Thymus (tissue), 11 donors: ENCODE measurements around the gene PGAM1. TPM values are rescaled to one million over a fixed set of nuclear protein-coding genes. Genes with fewer than 3 reads are reported as not detected.
"Not testable (repeated sequence)": the region's sequence is repeated elsewhere in the genome, so short reads cannot be mapped to it uniquely, and the experiment has no call there.

Experiments used
- DNase-seq, 9 donors: peaks; one replicate each; pipeline ENCODE4 v3.0.0-alpha.2; 2013; ENCODE audit warnings: low spot score in 9 of 9, low read depth in 6 of 9, missing footprints in 1 of 9
- H3K27ac ChIP-seq, 2 donors: one replicate each; pipeline ENCODE4 v1.5.1; 2013; ENCODE audit warnings: control low read depth in 1 of 2, low read depth in 1 of 2, low read length in 1 of 2, mild to moderate bottlenecking in 1 of 2, moderate library complexity in 1 of 2
- H3K27me3 ChIP-seq, 2 donors: one replicate each; pipeline ENCODE4 v1.5.1; 2013; ENCODE audit warnings: low read length in 1 of 2; ENCODE audit not compliant: control insufficient read depth in 2 of 2, insufficient read depth in 1 of 2
- H3K36me3 ChIP-seq, 2 donors: one replicate each; pipeline ENCODE4 v1.5.1; 2013; ENCODE audit warnings: low read length in 1 of 2, mild to moderate bottlenecking in 1 of 2, moderate library complexity in 1 of 2; ENCODE audit not compliant: control insufficient read depth in 2 of 2, insufficient read depth in 2 of 2
- H3K4me1 ChIP-seq, 2 donors: one replicate each; pipeline ENCODE4 v1.5.1; 2013; ENCODE audit warnings: low read length in 2 of 2; ENCODE audit not compliant: control insufficient read depth in 2 of 2, insufficient read depth in 2 of 2
- H3K4me3 ChIP-seq, 2 donors: one replicate each; pipeline ENCODE4 v1.5.1; 2013; ENCODE audit warnings: low read length in 2 of 2, control low read depth in 1 of 2, mild to moderate bottlenecking in 1 of 2
- H3K9me3 ChIP-seq, 2 donors: one replicate each; pipeline ENCODE4 v1.5.1; 2013; ENCODE audit warnings: low read length in 1 of 2, mild to moderate bottlenecking in 1 of 2; ENCODE audit not compliant: control insufficient read depth in 2 of 2, insufficient read depth in 1 of 2
- WGBS: extraction: QIAGEN DNeasy Blood & Tissue Kit; methylation state at CpG from one replicate; pipeline ENCODE4 v1.1.7; 2013; 5-methylcytosine and 5-hydroxymethylcytosine counted together
- polyA plus RNA-seq: library from polyadenylated mRNA; stranded (reverse); fragments of 200-250 nt; gene quantifications from one replicate; pipeline ENCODE4 v1.2.3, GENCODE V29; 2013
- total RNA-seq: library from RNA; stranded (reverse); fragments of 120-200 nt; gene quantifications from one replicate; pipeline ENCODE4 v1.2.4, GENCODE V29; 2013
- donor health status: healthy.

PGAM1 gene
- total and polyA plus RNA-seq, 2 donors: 104 to 272 TPM

DNA sequence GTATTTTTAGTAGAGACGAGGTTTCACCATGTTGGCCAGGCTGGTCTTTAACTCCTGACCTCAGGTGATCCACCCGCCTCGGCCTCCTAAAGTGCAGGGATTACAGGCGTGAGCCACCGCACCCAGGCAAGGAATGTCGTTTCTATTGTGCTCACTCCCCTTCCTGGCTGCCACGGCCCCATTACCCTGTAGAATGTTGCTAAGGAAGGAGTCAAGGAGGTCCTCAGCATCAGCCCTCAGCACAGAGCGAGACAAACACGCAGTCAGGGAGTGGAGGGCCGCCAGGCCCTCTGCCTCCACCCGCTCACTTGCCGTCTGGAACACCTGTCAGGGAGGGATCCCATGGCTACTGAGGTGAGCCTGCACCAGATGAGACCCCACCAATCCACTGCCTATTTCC is 42.8 kb downstream of the PGAM1 start:
- H3K9me3 ChIP-seq, DNase-seq, H3K4me1 ChIP-seq, H3K27ac ChIP-seq, H3K27me3 ChIP-seq, H3K4me3 ChIP-seq: not testable (repeated sequence)
- H3K36me3 ChIP-seq: peaks cover 79 to 88% of the 10 kb centered on the region in 2 donors
- 98% methylated on average over 12 of the region's 12 CpGs for whole genome bisulfite sequencing

GRCh38 chr10:97474918-97475317 is 48.9 kb downstream of the PGAM1 start:
- Histone ChIP-seq H3K4me1 (no peaks in the 10 kb centered on the region), H3K27me3 (no peaks in the 10 kb centered on the region), H3K36me3 (peaks cover 68 to 87% of the 10 kb centered on the region in 2 donors), H3K27ac (no peak overlapping the region), H3K4me3 (no peak overlapping the region), H3K9me3 (no peaks in the 10 kb centered on the region)
- WGBS: 98% methylated on average over 4 of the region's 4 CpGs
- DNase-seq: no peak

DNA sequence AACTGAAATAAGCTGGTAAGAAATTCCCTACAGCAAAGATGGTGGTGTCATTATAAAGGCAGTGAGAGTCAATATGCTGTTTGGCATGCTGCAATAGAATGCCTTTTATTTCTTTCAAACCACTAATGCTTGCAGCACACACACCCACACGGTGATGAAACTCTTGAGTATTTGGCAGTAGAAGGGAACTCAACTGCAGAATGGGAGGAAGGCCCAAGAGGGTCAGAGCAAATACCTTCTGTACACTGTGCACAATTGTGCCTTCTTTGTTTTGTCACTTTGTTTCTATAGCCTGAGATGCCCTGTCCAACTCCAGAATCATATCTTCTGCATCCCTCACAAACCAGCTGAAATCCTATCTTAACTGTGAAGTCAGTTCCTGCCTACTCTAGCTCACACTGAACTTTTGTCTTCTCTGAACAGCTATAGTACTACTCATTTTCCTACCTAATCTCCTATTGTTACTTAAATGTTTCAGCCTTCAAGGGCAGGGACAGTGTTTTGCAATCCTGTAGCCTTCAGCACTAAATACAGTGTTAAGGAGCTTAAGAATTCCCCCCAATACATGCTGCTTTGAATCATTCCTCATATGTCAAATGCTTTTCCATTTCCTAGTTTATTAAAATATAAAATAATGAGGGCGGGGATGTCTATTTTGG is 50.1 kb downstream of the PGAM1 start:
- Histone ChIP-seq H3K36me3 (peaks cover 64 to 88% of the 10 kb centered on the region in 2 donors), H3K27ac (no peak overlapping the region)

DNA sequence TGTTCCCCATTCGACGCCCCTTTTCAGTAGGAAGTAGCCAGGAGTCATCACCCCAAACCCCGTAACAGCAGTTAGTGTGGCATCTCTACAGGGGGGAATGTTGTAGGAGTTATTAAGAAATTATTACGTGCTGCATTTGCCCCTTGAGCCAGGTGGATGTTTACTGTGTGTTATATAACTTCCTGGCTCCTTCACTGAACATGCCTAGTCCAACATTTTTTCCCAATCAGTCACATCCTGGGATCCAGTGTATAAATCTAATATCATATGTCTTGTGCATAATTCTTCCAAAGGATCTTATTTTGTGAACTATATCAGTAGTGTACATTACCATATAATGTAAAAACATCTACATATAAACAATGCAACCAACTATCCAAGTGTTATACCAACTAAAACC is 53.4 kb downstream of the PGAM1 start:
- WGBS: 99% methylated on average over 4 of the region's 4 CpGs
- H3K36me3 ChIP-seq: peaks cover 50 to 78% of the 10 kb centered on the region in 2 donors

More for the DNA sequence above, 50.1 kb downstream of the PGAM1 start:
- H3K9me3 ChIP-seq: no peaks in the 10 kb centered on the region
- 97% methylated on average over 2 of the region's 2 CpGs for WGBS
- H3K27me3 ChIP-seq: no peaks in the 10 kb centered on the region
- no peaks in the 10 kb centered on the region for H3K4me1 ChIP-seq
- H3K4me3 ChIP-seq: no peak overlapping the region
- no peak for DNase-seq

GRCh38 chr10:97479939-97480338 is 53.9 kb downstream of the PGAM1 start:
- Histone ChIP-seq H3K27me3 (no peaks in the 10 kb centered on the region), H3K9me3 (no peaks in the 10 kb centered on the region), H3K36me3 (peaks cover 48 to 75% of the 10 kb centered on the region in 2 donors), H3K27ac (no peak overlapping the region), H3K4me1 (peaks cover 0 to 3% of the 10 kb centered on the region in 2 donors), H3K4me3 (no peak overlapping the region)
- DNase-seq: no peak
- 87% methylated on average over 9 of the region's 9 CpGs for WGBS

More for the DNA sequence above, 53.4 kb downstream of the PGAM1 start:
- H3K9me3 ChIP-seq, H3K27ac ChIP-seq, H3K27me3 ChIP-seq, DNase-seq, H3K4me3 ChIP-seq, H3K4me1 ChIP-seq: not testable (repeated sequence)

- peaks cover 44 to 65% of the 10 kb centered on the region in 2 donors for H3K36me3 ChIP-seq
- H3K27ac ChIP-seq: no peak overlapping the region
- WGBS: over 99% methylated on average over 4 of the region's 4 CpGs
These were observed 55.1 kb downstream of the PGAM1 start for GRCh38 chr10:97481071-97481470.

GRCh38 chr10:97482381-97482780 is 56.4 kb downstream of the PGAM1 start:
- Histone ChIP-seq H3K27me3 (no peaks in the 10 kb centered on the region), H3K4me1 (peaks cover 0 to 3% of the 10 kb centered on the region in 2 donors), H3K4me3 (no peak overlapping the region), H3K27ac (no peak overlapping the region), H3K36me3 (peaks cover 32 to 52% of the 10 kb centered on the region in 2 donors), H3K9me3 (no peaks in the 10 kb centered on the region)
- WGBS: 100% methylated on average over 1 of the region's 1 CpG
- DNase-seq: no peak

More at GRCh38 chr10:97481071-97481470, 55.1 kb downstream of the PGAM1 start:
- no peak overlapping the region for H3K4me3 ChIP-seq
- DNase-seq: no peak
- H3K9me3 ChIP-seq: no peaks in the 10 kb centered on the region
- no peaks in the 10 kb centered on the region for H3K27me3 ChIP-seq
- H3K4me1 ChIP-seq: peaks cover 0 to 3% of the 10 kb centered on the region in 2 donors

Other genes with a start within 250 kb of the PGAM1 start
- 5.9 TPM for gene SLIT1, start 240.2 kb upstream of the PGAM1 start, total RNA-seq
- gene SLIT1, start 240.2 kb upstream of the PGAM1 start, polyA plus RNA-seq: 1.0 TPM
- gene ARHGAP19, start 133.6 kb upstream of the PGAM1 start, total RNA-seq: 18.2 TPM
- 5.8 TPM for gene ARHGAP19, start 133.6 kb upstream of the PGAM1 start, polyA plus RNA-seq
- 4.7 TPM for gene FRAT1, start 106.9 kb upstream of the PGAM1 start, total RNA-seq
- 6.3 TPM for gene FRAT1, start 106.9 kb upstream of the PGAM1 start, polyA plus RNA-seq
- gene FRAT2, start 91.5 kb upstream of the PGAM1 start, total RNA-seq: 17.5 TPM
- gene FRAT2, start 91.5 kb upstream of the PGAM1 start, polyA plus RNA-seq: 13.1 TPM
- gene RRP12, start 24.9 kb upstream of the PGAM1 start, total RNA-seq: 8.5 TPM
- 18.9 TPM for gene RRP12, start 24.9 kb upstream of the PGAM1 start, polyA plus RNA-seq
- gene EXOSC1, start 19.8 kb downstream of the PGAM1 start, total RNA-seq: 60.1 TPM
- gene EXOSC1, start 19.8 kb downstream of the PGAM1 start, polyA plus RNA-seq: 53.0 TPM
- 20.8 TPM for gene ZDHHC16, start 20.0 kb downstream of the PGAM1 start, total RNA-seq
- gene ZDHHC16, start 20.0 kb downstream of the PGAM1 start, polyA plus RNA-seq: 24.4 TPM
- 58.4 TPM for gene MMS19, start 72.2 kb downstream of the PGAM1 start, total RNA-seq
- gene MMS19, start 72.2 kb downstream of the PGAM1 start, polyA plus RNA-seq: 107 TPM
- gene UBTD1, start 72.7 kb downstream of the PGAM1 start, total RNA-seq: 2.5 TPM
- 7.8 TPM for gene UBTD1, start 72.7 kb downstream of the PGAM1 start, polyA plus RNA-seq
- gene ANKRD2, start 146.6 kb downstream of the PGAM1 start, total RNA-seq: 0.05 TPM
- 0.68 TPM for gene ANKRD2, start 146.6 kb downstream of the PGAM1 start, polyA plus RNA-seq
- gene HOGA1, start 158.2 kb downstream of the PGAM1 start, total RNA-seq: 0.19 TPM
- gene HOGA1, start 158.2 kb downstream of the PGAM1 start, polyA plus RNA-seq: 0.18 TPM
- gene C10orf62, start 163.5 kb downstream of the PGAM1 start, total RNA-seq: not detected
- not detected for gene C10orf62, start 163.5 kb downstream of the PGAM1 start, polyA plus RNA-seq
- 2.0 TPM for gene MORN4, start 207.3 kb downstream of the PGAM1 start, total RNA-seq
- 4.7 TPM for gene MORN4, start 207.3 kb downstream of the PGAM1 start, polyA plus RNA-seq
- 8.9 TPM for gene PI4K2A, start 214.5 kb downstream of the PGAM1 start, total RNA-seq
- gene PI4K2A, start 214.5 kb downstream of the PGAM1 start, polyA plus RNA-seq: 13.5 TPM